Lung (tissue), 12 donors: ENCODE results near the gene BEX3. TPM values are rescaled to one million over a fixed set of nuclear protein-coding genes. Genes with fewer than 3 reads are reported as not detected.

Experiments used
- ATAC-seq: fragments of 200-7000 bp; cut with Tn5 transposase; one replicate; pipeline ENCODE4 v1.9.1; 2020; ENCODE audit warnings: moderate number of reproducible peaks; ENCODE audit not compliant: insufficient read depth, low FRiP score
- DNase-seq, 3 donors: peaks; one replicate each; pipeline ENCODE4 v3.0.0-alpha.2; 2013 to 2017
- H3K27ac ChIP-seq, 2 donors: one replicate each; pipeline ENCODE4 v1.5.1; 2013; ENCODE audit warnings: mild to moderate bottlenecking in 2 of 2, moderate library complexity in 2 of 2, control low read depth in 1 of 2, inconsistent platforms in 1 of 2, low read depth in 1 of 2, low read length in 1 of 2
- H3K27me3 ChIP-seq, 3 donors: one replicate each; pipeline ENCODE4 v1.5.1; 2013; ENCODE audit warnings: low read length in 2 of 3; ENCODE audit not compliant: control insufficient read depth in 3 of 3, insufficient read depth in 3 of 3
- H3K36me3 ChIP-seq, 4 donors: one replicate each; pipeline ENCODE4 v1.5.1; 2013; ENCODE audit warnings: low read length in 4 of 4, mild to moderate bottlenecking in 1 of 4, moderate library complexity in 1 of 4; ENCODE audit not compliant: control insufficient read depth in 4 of 4, insufficient read depth in 4 of 4
- H3K4me1 ChIP-seq, 5 donors: one replicate each; pipeline ENCODE4 v1.5.1; 2013; ENCODE audit warnings: low read length in 5 of 5, mild to moderate bottlenecking in 2 of 5, moderate library complexity in 1 of 5; ENCODE audit not compliant: control insufficient read depth in 5 of 5, insufficient read depth in 5 of 5
- H3K4me3 ChIP-seq: one replicate; pipeline ENCODE4 v1.5.1; 2013; ENCODE audit warnings: mild to moderate bottlenecking, control low read depth, moderate library complexity
- H3K9ac ChIP-seq, 2 donors: one replicate each; pipeline ENCODE4 v1.5.1; 2013; ENCODE audit warnings: low read length in 2 of 2, control low read depth in 1 of 2; ENCODE audit not compliant: insufficient read depth in 1 of 2
- H3K9me3 ChIP-seq, 4 donors: one replicate each; pipeline ENCODE4 v1.5.1; 2013; ENCODE audit warnings: low read length in 3 of 4, mild to moderate bottlenecking in 1 of 4, moderate library complexity in 1 of 4; ENCODE audit not compliant: control insufficient read depth in 4 of 4, insufficient read depth in 3 of 4
- WGBS, 2 donors: extraction: QIAGEN DNeasy Blood & Tissue Kit; methylation state at CpG; one replicate each; pipeline ENCODE4 v1.1.7; 2013; 5-methylcytosine and 5-hydroxymethylcytosine counted together
- polyA plus RNA-seq, 2 donors: library from polyadenylated mRNA; stranded (reverse); fragments of 200-250 nt; gene quantifications; one replicate each; pipeline ENCODE4 v1.2.1, GENCODE V29; 2013
- total RNA-seq, 2 donors: library from RNA; depleted of rRNA in 1 of 2; stranded (reverse); fragments of >200 nt in 1 of 2; gene quantifications; one replicate each; pipeline ENCODE4 v1.2.1, GENCODE V29; 2014 to 2021
- TF ChIP-seq, protein P1 (sequence below): IDR thresholded peaks from 2 replicates; pipeline ENCODE4 v1.5.1; 2012; ENCODE audit warnings: mild to moderate bottlenecking; ENCODE audit errors: control extremely low read depth, extremely low read depth
- donor health status: control.
- donor health status: control.
- donor health status: Bipolar disorder and iron deficiency.
- donor health status: healthy.
- donor health status: DM: yes; HTN: yes; CAD: no.

BEX3 gene
- total and polyA plus RNA-seq, 4 donors: 79.7 to 145 (median 96.4) TPM

DNA sequence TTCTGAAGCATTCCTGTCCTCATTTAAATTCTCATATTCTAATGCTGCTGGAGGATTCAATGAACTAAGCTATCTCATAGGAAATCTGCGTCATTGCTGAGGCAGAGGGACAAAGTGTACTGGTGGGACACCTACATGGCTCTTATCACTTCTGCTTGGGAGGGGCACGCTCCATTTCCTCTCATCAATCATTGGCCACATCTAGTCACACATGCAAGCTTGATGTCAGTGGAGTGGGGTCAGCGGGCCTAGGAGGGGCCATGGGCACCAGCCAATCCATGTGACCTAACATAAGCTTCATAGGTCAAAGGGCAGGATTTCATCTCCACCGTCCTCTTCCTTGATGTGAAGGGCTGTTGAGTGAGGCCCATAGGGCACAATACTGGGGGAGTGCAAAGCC, 21.4 kb downstream of the BEX3 start:
- no peak for DNase-seq
- peaks cover 0 to 1% (median 0%) of the 10 kb centered on the region in 4 donors for H3K9me3 ChIP-seq
- no peaks in the 10 kb centered on the region for H3K4me1 ChIP-seq
- no peak overlapping the region for H3K27ac ChIP-seq
- no peak for ATAC-seq
- no peak overlapping the region for H3K9ac ChIP-seq
- TF ChIP-seq, protein P1, sequence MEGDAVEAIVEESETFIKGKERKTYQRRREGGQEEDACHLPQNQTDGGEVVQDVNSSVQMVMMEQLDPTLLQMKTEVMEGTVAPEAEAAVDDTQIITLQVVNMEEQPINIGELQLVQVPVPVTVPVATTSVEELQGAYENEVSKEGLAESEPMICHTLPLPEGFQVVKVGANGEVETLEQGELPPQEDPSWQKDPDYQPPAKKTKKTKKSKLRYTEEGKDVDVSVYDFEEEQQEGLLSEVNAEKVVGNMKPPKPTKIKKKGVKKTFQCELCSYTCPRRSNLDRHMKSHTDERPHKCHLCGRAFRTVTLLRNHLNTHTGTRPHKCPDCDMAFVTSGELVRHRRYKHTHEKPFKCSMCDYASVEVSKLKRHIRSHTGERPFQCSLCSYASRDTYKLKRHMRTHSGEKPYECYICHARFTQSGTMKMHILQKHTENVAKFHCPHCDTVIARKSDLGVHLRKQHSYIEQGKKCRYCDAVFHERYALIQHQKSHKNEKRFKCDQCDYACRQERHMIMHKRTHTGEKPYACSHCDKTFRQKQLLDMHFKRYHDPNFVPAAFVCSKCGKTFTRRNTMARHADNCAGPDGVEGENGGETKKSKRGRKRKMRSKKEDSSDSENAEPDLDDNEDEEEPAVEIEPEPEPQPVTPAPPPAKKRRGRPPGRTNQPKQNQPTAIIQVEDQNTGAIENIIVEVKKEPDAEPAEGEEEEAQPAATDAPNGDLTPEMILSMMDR: no peak
- 67 to 77% methylated on average over 4 of the region's 4 CpGs for WGBS, 2 donors
- no peaks in the 10 kb centered on the region for H3K36me3 ChIP-seq
- H3K4me3 ChIP-seq: no peak overlapping the region
- H3K27me3 ChIP-seq: peaks cover 5 to 26% (median 17%) of the 10 kb centered on the region in 3 donors

DNA sequence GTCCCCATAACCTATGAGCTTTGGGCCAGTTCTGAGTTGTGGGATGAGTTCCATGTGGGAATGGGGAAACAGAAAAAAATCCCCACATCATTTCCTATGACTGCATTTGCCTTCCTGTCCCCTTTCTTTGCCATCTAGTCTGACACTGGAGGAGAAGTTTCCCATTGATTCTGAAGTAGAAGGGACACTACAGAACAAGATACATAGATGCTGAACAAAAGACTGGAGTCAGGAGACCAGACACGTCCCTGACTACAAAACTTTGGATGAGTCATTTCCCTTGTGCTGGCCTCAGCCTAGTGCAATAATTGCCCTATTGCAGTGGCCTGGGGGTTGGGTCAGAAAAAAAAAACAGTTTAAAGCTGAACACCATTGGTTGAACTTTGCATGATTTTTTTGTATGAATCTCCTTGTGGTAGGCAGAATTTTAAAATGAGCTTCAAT, 22.1 kb downstream of the BEX3 start:
- ATAC-seq: no peak
- H3K9ac ChIP-seq: no peak overlapping the region
- H3K4me3 ChIP-seq: no peak overlapping the region
- peaks cover 5 to 26% (median 14%) of the 10 kb centered on the region in 3 donors for H3K27me3 ChIP-seq
- H3K9me3 ChIP-seq: peaks cover 0 to 1% (median 0%) of the 10 kb centered on the region in 4 donors
- whole genome bisulfite sequencing, 2 donors: 0 to 29% methylated on average over 1 of the region's 1 CpG
- H3K4me1 ChIP-seq: no peaks in the 10 kb centered on the region
- H3K36me3 ChIP-seq: no peaks in the 10 kb centered on the region
- H3K27ac ChIP-seq: no peak overlapping the region
- TF ChIP-seq, protein P1: no peak
- no peak for DNase-seq

DNA sequence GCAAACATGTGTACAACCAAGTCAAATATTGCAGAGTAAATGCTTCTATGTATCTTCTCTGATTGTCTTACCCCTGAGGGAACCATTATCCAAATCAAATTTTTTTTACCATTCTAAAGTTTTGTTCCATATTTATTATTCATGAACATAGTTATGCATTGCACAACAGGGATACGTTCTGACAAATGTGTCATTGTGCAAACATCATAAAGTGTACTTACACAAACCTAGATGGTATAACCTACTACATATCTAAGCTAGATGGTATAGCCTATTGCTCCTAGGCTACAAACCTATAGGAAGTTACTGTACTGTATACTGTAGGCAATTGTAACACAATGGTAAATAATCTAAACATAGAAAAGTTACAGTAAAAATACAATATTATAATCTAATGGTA, 23.4 kb downstream of the BEX3 start:
- Histone ChIP-seq H3K4me1 (peaks cover 0 to under 1% (median 0%) of the 10 kb centered on the region in 5 donors), H3K27ac (no peak overlapping the region), H3K9me3 (peaks cover 0 to 1% (median 0%) of the 10 kb centered on the region in 4 donors), H3K4me3 (no peak overlapping the region), H3K9ac (no peak overlapping the region), H3K36me3 (no peaks in the 10 kb centered on the region), H3K27me3 (peaks cover 5 to 25% (median 10%) of the 10 kb centered on the region in 3 donors)
- DNase-seq (no peak), ATAC-seq (no peak)
- 16 to 29% methylated on average over 1 of the region's 1 CpG for WGBS, 2 donors
- TF ChIP-seq, protein P1: no peak

DNA sequence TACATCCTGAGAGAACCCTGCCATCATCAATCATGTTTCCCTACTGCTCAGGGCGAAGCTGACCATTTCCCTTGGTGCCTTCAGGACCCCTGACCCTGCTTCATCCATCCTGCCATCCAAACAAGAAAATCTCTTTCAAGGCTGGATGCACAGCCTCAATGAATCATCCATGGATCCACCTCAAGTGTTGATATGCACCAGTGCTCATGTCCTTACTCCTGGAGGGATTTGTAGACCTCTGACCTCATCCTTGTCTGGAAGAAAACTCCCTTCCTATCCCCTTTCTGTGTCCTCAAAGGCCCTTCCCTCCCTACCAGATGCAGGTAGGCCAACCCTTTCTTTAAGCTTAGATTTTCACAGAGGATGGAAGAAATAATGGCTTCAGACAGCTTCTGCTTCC, 24.6 kb downstream of the BEX3 start:
- Histone ChIP-seq H3K27ac (no peak overlapping the region), H3K9me3 (peaks cover 0 to 1% (median 0%) of the 10 kb centered on the region in 4 donors), H3K4me3 (no peak overlapping the region), H3K27me3 (peaks cover 5 to 22% (median 10%) of the 10 kb centered on the region in 3 donors), H3K9ac (no peak overlapping the region), H3K36me3 (no peaks in the 10 kb centered on the region), H3K4me1 (peaks cover 0 to 3% (median 0%) of the 10 kb centered on the region in 5 donors)
- TF ChIP-seq, protein P1: no peak
- DNase-seq (no peak), ATAC-seq (no peak)
- 34 to 83% methylated on average over 1 of the region's 1 CpG for WGBS, 2 donors
